GM18526 (cell line): Measurements from ENCODE around the gene FKBP7.

Experiments used
- POLR2A ChIP-seq: IDR thresholded peaks from 3 replicates; pipeline ENCODE4 v1.6.1; 2011; ENCODE audit not compliant: insufficient read length; ENCODE audit errors: extremely low read depth

FKBP7 gene

GRCh38 chr2:178469219-178469849 lies 9.1 kb downstream of the FKBP7 start:
- no peak for TF ChIP-seq POLR2A

- TF ChIP-seq POLR2A = no peak
These were observed 21.0 kb downstream of the FKBP7 start for GRCh38 chr2:178457390-178457886.

- no peak for TF ChIP-seq POLR2A
These were observed 22.5 kb downstream of the FKBP7 start for GRCh38 chr2:178455947-178456346.

- no peak for TF ChIP-seq POLR2A
These were observed 25.5 kb downstream of the FKBP7 start for GRCh38 chr2:178452870-178453269.

- no peak for TF ChIP-seq POLR2A
These were observed 26.1 kb downstream of the FKBP7 start for GRCh38 chr2:178452334-178452733.

- peak; percentile 87 for TF ChIP-seq POLR2A
These were observed 27.4 kb downstream of the FKBP7 start, which contains the start of the genes PJVK and PRKRA for GRCh38 chr2:178450774-178451525. Gene PJVK (plus strand): TSS chr2:178451378. CDS start chr2:178453410, 2,032 bp downstream. Gene PRKRA (minus strand): TSS chr2:178451175. CDS start chr2:178451030, 145 bp downstream.

GRCh38 chr2:178450524-178450773 lies 28.0 kb downstream of the FKBP7 start:
- no peak for TF ChIP-seq POLR2A

GRCh38 chr2:178449700-178450523 lies 28.5 kb downstream of the FKBP7 start:
- TF ChIP-seq POLR2A = no peak

- no peak for TF ChIP-seq POLR2A
These were observed 29.3 kb downstream of the FKBP7 start for GRCh38 chr2:178448968-178449661.

- no peak for TF ChIP-seq POLR2A
These were observed 37.0 kb downstream of the FKBP7 start for GRCh38 chr2:178441426-178441825.

- no peak for TF ChIP-seq POLR2A
These were observed 41.7 kb downstream of the FKBP7 start for GRCh38 chr2:178436662-178437061.

- TF ChIP-seq POLR2A = no peak
These were observed 49.1 kb downstream of the FKBP7 start for GRCh38 chr2:178429336-178429735.

- no peak for TF ChIP-seq POLR2A
These were observed 50.0 kb downstream of the FKBP7 start for GRCh38 chr2:178428396-178428806.

- no peak for TF ChIP-seq POLR2A
These were observed 50.9 kb downstream of the FKBP7 start for GRCh38 chr2:178427458-178427857.

GRCh38 chr2:178426388-178426787 lies 52.0 kb downstream of the FKBP7 start:
- TF ChIP-seq POLR2A = no peak
